Right renal cortex interstitium (tissue), 3 donors: ENCODE data around the gene ATP1B4. TPM values are rescaled to one million over a fixed set of nuclear protein-coding genes. Genes with fewer than 3 reads are reported as not detected.

Experiments
- DNase-seq, 3 donors: peaks; one replicate each; pipeline ENCODE4 v3.0.0-alpha.2; 2013; ENCODE audit warnings: low read depth in 3 of 3, low spot score in 2 of 3
- polyA plus RNA-seq, 3 donors: library from polyadenylated mRNA; unstranded; fragments of 120-200 nt; gene quantifications; one replicate each; pipeline ENCODE4 v1.2.1, GENCODE V29; 2013; ENCODE audit not compliant: insufficient read length in 3 of 3

ATP1B4 gene
- polyA plus RNA-seq, 3 donors, result not detected

GRCh38 chrX:120372667-120373370 lies 10.9 kb downstream of the ATP1B4 start:
- no peak for DNase-seq

GRCh38 chrX:120377179-120377578 lies 15.3 kb downstream of the ATP1B4 start:
- no peak for DNase-seq

GRCh38 chrX:120377715-120378114 lies 15.8 kb downstream of the ATP1B4 start:
- no peak for DNase-seq

- DNase-seq, result no peak
Observed at GRCh38 chrX:120378570-120378969, 16.7 kb downstream of the ATP1B4 start.

- DNase-seq, result no peak
Observed at GRCh38 chrX:120379937-120380681, 18.2 kb downstream of the ATP1B4 start.

- no peak for DNase-seq
Observed at GRCh38 chrX:120380699-120381098, 18.8 kb downstream of the ATP1B4 start.

GRCh38 chrX:120401301-120401700 lies 39.4 kb downstream of the ATP1B4 start:
- no peak for DNase-seq

- no peak for DNase-seq
Observed at GRCh38 chrX:120402369-120402768, 40.5 kb downstream of the ATP1B4 start.

GRCh38 chrX:120406638-120407037 lies 44.7 kb downstream of the ATP1B4 start:
- no peak for DNase-seq

GRCh38 chrX:120408168-120408567 lies 46.3 kb downstream of the ATP1B4 start:
- DNase-seq, result no peak

- DNase-seq, result no peak
Observed at GRCh38 chrX:120419463-120419862, 57.6 kb downstream of the ATP1B4 start.

GRCh38 chrX:120426599-120426998 lies 64.7 kb downstream of the ATP1B4 start:
- DNase-seq, result no peak

GRCh38 chrX:120428309-120428708 lies 66.4 kb downstream of the ATP1B4 start:
- DNase-seq, result no peak

- DNase-seq, result no peak
Observed at GRCh38 chrX:120429776-120430540, 68.1 kb downstream of the ATP1B4 start.

Other genes starting within 250 kb of the ATP1B4 start
- 1 to 10 TPM in 1 of 3 donors, under 1 TPM in 1, not detected in 1; 0.58 to 1.1 TPM for gene RHOXF1, start 246.2 kb upstream of the ATP1B4 start, polyA plus RNA-seq
- gene RHOXF2, start 203.5 kb upstream of the ATP1B4 start, polyA plus RNA-seq, result under 1 TPM in 2 of 3 donors, not detected in 1; 0.13 to 0.62 TPM
- 10 to 100 TPM; 26.6 to 29.3 (median 28.0) TPM for gene ZBTB33, start 111.3 kb upstream of the ATP1B4 start, polyA plus RNA-seq
- under 1 TPM; 0.33 to 0.76 (median 0.41) TPM for gene TMEM255A, start 50.6 kb upstream of the ATP1B4 start, polyA plus RNA-seq
- gene LAMP2, start 107.2 kb downstream of the ATP1B4 start, polyA plus RNA-seq, result 100 to 1,000 TPM; 165 to 171 (median 166) TPM
- gene CUL4B, start 198.9 kb downstream of the ATP1B4 start, polyA plus RNA-seq, result 10 to 100 TPM; 67.6 to 81.0 (median 69.1) TPM
- 10 to 100 TPM; 51.8 to 53.4 (median 52.8) TPM for gene MCTS1, start 242.0 kb downstream of the ATP1B4 start, polyA plus RNA-seq